Neural cell (in vitro differentiated cells): ENCODE measurements around the gene TIMMDC1. TPM values are rescaled to one million over a fixed set of nuclear protein-coding genes. Genes with fewer than 3 reads are reported as not detected.

Experiments
- H2AFZ ChIP-seq: fragments of 200-600, 300-800 bp; sonication (generic), shearing (Covaris generic); 2 replicates; pipeline ENCODE4 v1.6.0; 2014; ENCODE audit warnings: low read depth, mild to moderate bottlenecking, antibody characterized with exemption, low read length, moderate library complexity
- H3F3A ChIP-seq: fragments of 200-600 bp; shearing (Covaris generic); 2 replicates; pipeline ENCODE4 v1.6.1; 2016; ENCODE audit warnings: mild to moderate bottlenecking, moderate library complexity, mixed read lengths, antibody characterized with exemption, low read length; ENCODE audit not compliant: insufficient read depth, poor library complexity, severe bottlenecking
- H3K27ac ChIP-seq: fragments of 200-600, 300-800 bp; sonication (generic), shearing (Covaris generic); 2 replicates; pipeline ENCODE4 v1.5.1; 2014; ENCODE audit warnings: mild to moderate bottlenecking, low read length, moderate library complexity
- H3K27me3 ChIP-seq: fragments of 300-800, 200-600 bp; sonication (generic), shearing (Covaris generic); 2 replicates; pipeline ENCODE4 v1.6.0; 2014; ENCODE audit warnings: mild to moderate bottlenecking, low read depth, low read length, moderate library complexity; ENCODE audit not compliant: insufficient read depth
- H3K36me3 ChIP-seq: fragments of 300-800, 200-600 bp; sonication (generic), shearing (Covaris generic); 2 replicates; pipeline ENCODE4 v1.5.1; 2014; ENCODE audit warnings: mild to moderate bottlenecking, antibody characterized with exemption, low read length, moderate library complexity; ENCODE audit not compliant: insufficient read depth
- H3K4me2 ChIP-seq: fragments of 300-800, 200-600 bp; sonication (generic), shearing (Covaris generic); 2 replicates; pipeline ENCODE4 v1.6.0; 2014; ENCODE audit warnings: mild to moderate bottlenecking, low read length
- H3K4me3 ChIP-seq: fragments of 300-800, 200-600 bp; sonication (generic), shearing (Covaris generic); 2 replicates; pipeline ENCODE4 v1.5.1; 2014; ENCODE audit warnings: mild to moderate bottlenecking, low read length, moderate library complexity
- H3K79me2 ChIP-seq: fragments of 200-600 bp; shearing (Covaris generic); replicated peaks from 2 replicates; pipeline ENCODE4 v1.6.0; 2014; ENCODE audit warnings: mild to moderate bottlenecking, low read length, moderate library complexity; ENCODE audit not compliant: insufficient read depth
- H3K9ac ChIP-seq: fragments of 300-800, 200-600 bp; sonication (generic), shearing (Covaris generic); 2 replicates; pipeline ENCODE4 v1.6.1; 2016; ENCODE audit warnings: mild to moderate bottlenecking, low read length, mixed read lengths
- H3K9me2 ChIP-seq: fragments of 200-600 bp; shearing (Covaris generic); 2 replicates; pipeline ENCODE4 v1.6.1; 2016; ENCODE audit warnings: mild to moderate bottlenecking, low read length, mixed read lengths; ENCODE audit not compliant: insufficient read depth
- H3K9me3 ChIP-seq: fragments of 200-600, 300-800 bp; sonication (generic), shearing (Covaris generic); 2 replicates; pipeline ENCODE4 v1.6.1; 2016; ENCODE audit warnings: mild to moderate bottlenecking, mixed run types, low read length, moderate library complexity, mixed read lengths
- H4K20me1 ChIP-seq: fragments of 200-600 bp; shearing (Covaris generic); 2 replicates; pipeline ENCODE4 v1.6.1; 2016; ENCODE audit warnings: mild to moderate bottlenecking, mixed run types; ENCODE audit not compliant: insufficient read depth
- CTCF ChIP-seq: fragments of 450-650 bp; IDR thresholded peaks from 2 replicates; pipeline ENCODE4 v1.5.1; 2014; ENCODE audit warnings: antibody characterized with exemption, mild to moderate bottlenecking, moderate library complexity; ENCODE audit not compliant: poor library complexity, severe bottlenecking
- EP300 ChIP-seq: fragments of 450-650 bp; conservative IDR thresholded peaks from 2 replicates; pipeline ENCODE4 v1.6.1; 2014; ENCODE audit warnings: antibody characterized with exemption, mild to moderate bottlenecking, moderate library complexity; ENCODE audit not compliant: poor library complexity, severe bottlenecking
- EZH2 ChIP-seq: fragments of 200-600, 300-800 bp; shearing (Covaris generic), sonication (generic); IDR thresholded peaks from 2 replicates; pipeline ENCODE4 v1.6.1; 2014; ENCODE audit warnings: antibody characterized with exemption, low read length, borderline replicate concordance, mild to moderate bottlenecking; ENCODE audit not compliant: insufficient read depth, poor library complexity, severe bottlenecking
- MXI1 ChIP-seq: fragments of 450-650 bp; conservative IDR thresholded peaks from 2 replicates; pipeline ENCODE4 v1.6.1; 2014; ENCODE audit warnings: antibody characterized with exemption, mild to moderate bottlenecking; ENCODE audit not compliant: poor library complexity, severe bottlenecking
- POLR2AphosphoS5 ChIP-seq: IDR thresholded peaks from 2 replicates; pipeline ENCODE4 v1.6.1; 2012
- RAD21 ChIP-seq: fragments of 450-650 bp; conservative IDR thresholded peaks from 2 replicates; pipeline ENCODE4 v1.6.1; 2014; ENCODE audit warnings: antibody characterized with exemption, mild to moderate bottlenecking, moderate library complexity
- REST ChIP-seq: IDR thresholded peaks from 2 replicates; pipeline ENCODE4 v1.6.1; 2012; ENCODE audit warnings: borderline replicate concordance
- SMC3 ChIP-seq: fragments of 450-650 bp; conservative IDR thresholded peaks from 2 replicates; pipeline ENCODE4 v1.6.1; 2014; ENCODE audit warnings: antibody characterized with exemption, mild to moderate bottlenecking, moderate library complexity; ENCODE audit not compliant: poor library complexity
- TAF1 ChIP-seq: IDR thresholded peaks from 2 replicates; pipeline ENCODE4 v1.6.1; 2012; ENCODE audit warnings: low read depth
- polyA plus RNA-seq: library from polyadenylated mRNA; depleted of rRNA; stranded (reverse); fragments of >200 nt; gene quantifications from 2 replicates; pipeline ENCODE4 v1.2.3, GENCODE V29; 2014

TIMMDC1 gene
- polyA plus RNA-seq, 1 donor from 2014 or later = 110 TPM

- H2AFZ ChIP-seq = no peak overlapping the region
- H3K9me3 ChIP-seq = no peaks in the 10 kb centered on the region
- TF ChIP-seq EP300 (no peak), POLR2AphosphoS5 (no peak), EZH2 (no peak), RAD21 (no peak), CTCF (no peak), REST (no peak), TAF1 (no peak), MXI1 (no peak), SMC3 (no peak)
- H3K9ac ChIP-seq = no peak overlapping the region
- no peaks in the 10 kb centered on the region for H3K9me2 ChIP-seq
- no peaks in the 10 kb centered on the region for H3K27me3 ChIP-seq
- no peaks in the 10 kb centered on the region for H3K79me2 ChIP-seq
- no peak overlapping the region for H3K4me2 ChIP-seq
- no peaks in the 10 kb centered on the region for H3K36me3 ChIP-seq
- no peaks in the 10 kb centered on the region for H3F3A ChIP-seq
- H4K20me1 ChIP-seq = no peaks in the 10 kb centered on the region
- no peak overlapping the region for H3K4me3 ChIP-seq
- no peak overlapping the region for H3K27ac ChIP-seq
Measured at GRCh38 chr3:119507404-119507803, 9.1 kb downstream of the TIMMDC1 start.

GRCh38 chr3:119508172-119508845 is 10.0 kb downstream of the TIMMDC1 start:
- Histone ChIP-seq H3K9me3 (no peaks in the 10 kb centered on the region), H3K4me3 (no peak overlapping the region), H4K20me1 (no peaks in the 10 kb centered on the region), H3K27ac (no peak overlapping the region), H3K9ac (no peak overlapping the region), H3F3A (no peaks in the 10 kb centered on the region), H2AFZ (no peak overlapping the region), H3K79me2 (no peaks in the 10 kb centered on the region), H3K27me3 (no peaks in the 10 kb centered on the region), H3K36me3 (no peaks in the 10 kb centered on the region), H3K9me2 (no peaks in the 10 kb centered on the region), H3K4me2 (no peak overlapping the region)
- TF ChIP-seq SMC3 (no peak), RAD21 (no peak), POLR2AphosphoS5 (no peak), EP300 (no peak), MXI1 (no peak), CTCF (no peak), TAF1 (no peak), EZH2 (no peak), REST (no peak)
